ENCODE data around the gene CHPF.

Gene CHPF

GRCh38 chr2:219490600-219491130 is 52.9 kb downstream of the CHPF start:
- Histone ChIP-seq H3K27me3 (ENCODE audit: insufficient read depth, insufficient read length) (peaks cover 56% of the 10 kb centered on the region), H3K4me3 (ENCODE audit: insufficient read length, low read depth) (no peak overlapping the region), H3K9ac (ENCODE audit: insufficient read length, low read depth) (peak overlapping the region; percentile 24), H3K4me1 (ENCODE audit: insufficient read depth, insufficient read length) (peaks cover 13% of the 10 kb centered on the region), H3K36me3 (ENCODE audit: insufficient read depth, insufficient read length, low read length) (peaks cover 20% of the 10 kb centered on the region), H3K9me3 (ENCODE audit: insufficient read depth, low read length) (no peaks in the 10 kb centered on the region)
- no peak for DNase-seq (ENCODE audit: low read depth, low spot score)
- no peak for TF ChIP-seq YY1 (IDR thresholded peaks at IDR 0.05; ENCODE audit: insufficient read depth, insufficient read length)
- TF ChIP-seq SUZ12 (IDR thresholded peaks at IDR 0.05; ENCODE audit: extremely low read depth, insufficient read depth, insufficient read length) = no peak
- no peak for TF ChIP-seq ZNF274 (IDR thresholded peaks at IDR 0.05; ENCODE audit: low read depth, low read length)

- H3K36me3 ChIP-seq (ENCODE audit: insufficient read depth, insufficient read length, low read length) = peaks cover 20% of the 10 kb centered on the region
- H3K4me3 ChIP-seq (ENCODE audit: insufficient read length, low read depth) = no peak overlapping the region
- H3K9me3 ChIP-seq (ENCODE audit: insufficient read depth, low read length) = no peaks in the 10 kb centered on the region
- H3K9ac ChIP-seq (ENCODE audit: insufficient read length, low read depth) = peak overlapping the region; percentile 24
- TF ChIP-seq YY1 (IDR thresholded peaks at IDR 0.05; ENCODE audit: insufficient read depth, insufficient read length) (no peak), ZNF274 (IDR thresholded peaks at IDR 0.05; ENCODE audit: low read depth, low read length) (no peak), SUZ12 (IDR thresholded peaks at IDR 0.05; ENCODE audit: extremely low read depth, insufficient read depth, insufficient read length) (no peak)
- DNase-seq (ENCODE audit: low read depth, low spot score) = no peak
- H3K27me3 ChIP-seq (ENCODE audit: insufficient read depth, insufficient read length) = peaks cover 56% of the 10 kb centered on the region
- peaks cover 13% of the 10 kb centered on the region for H3K4me1 ChIP-seq (ENCODE audit: insufficient read depth, insufficient read length)
Measured at GRCh38 chr2:219490186-219490585, 53.4 kb downstream of the CHPF start.

- TF ChIP-seq SUZ12 (IDR thresholded peaks at IDR 0.05; ENCODE audit: extremely low read depth, insufficient read depth, insufficient read length) = no peak
- TF ChIP-seq ZNF274 (IDR thresholded peaks at IDR 0.05; ENCODE audit: low read depth, low read length) = no peak
- TF ChIP-seq YY1 (IDR thresholded peaks at IDR 0.05; ENCODE audit: insufficient read depth, insufficient read length) = no peak
- no peak overlapping the region for H3K9ac ChIP-seq (ENCODE audit: insufficient read length, low read depth)
- H3K4me3 ChIP-seq (ENCODE audit: insufficient read length, low read depth) = no peak overlapping the region
- peaks cover 20% of the 10 kb centered on the region for H3K36me3 ChIP-seq (ENCODE audit: insufficient read depth, insufficient read length, low read length)
- no peak for DNase-seq (ENCODE audit: low read depth, low spot score)
- H3K9me3 ChIP-seq (ENCODE audit: insufficient read depth, low read length) = no peaks in the 10 kb centered on the region
- peaks cover 19% of the 10 kb centered on the region for H3K4me1 ChIP-seq (ENCODE audit: insufficient read depth, insufficient read length)
- peaks cover 56% of the 10 kb centered on the region for H3K27me3 ChIP-seq (ENCODE audit: insufficient read depth, insufficient read length)
Measured at GRCh38 chr2:219489315-219489714, 54.3 kb downstream of the CHPF start.
